Loucy (cell line): ENCODE data around the gene PEX16.

Experiments used
- EZH2phosphoT487 ChIP-seq: fragments of 200-600 bp; IDR thresholded peaks from 2 replicates; pipeline ENCODE4 v1.6.1; 2018; ENCODE audit warnings: antibody characterized with exemption, mild to moderate bottlenecking, moderate library complexity, borderline replicate concordance
- TF ChIP-seq, protein P1 (sequence below): fragments of 200-600 bp; sonication (generic); conservative IDR thresholded peaks from 2 replicates; pipeline ENCODE4 v1.5.1; 2014; ENCODE audit warnings: mild to moderate bottlenecking, antibody characterized with exemption, low read length

DNA sequence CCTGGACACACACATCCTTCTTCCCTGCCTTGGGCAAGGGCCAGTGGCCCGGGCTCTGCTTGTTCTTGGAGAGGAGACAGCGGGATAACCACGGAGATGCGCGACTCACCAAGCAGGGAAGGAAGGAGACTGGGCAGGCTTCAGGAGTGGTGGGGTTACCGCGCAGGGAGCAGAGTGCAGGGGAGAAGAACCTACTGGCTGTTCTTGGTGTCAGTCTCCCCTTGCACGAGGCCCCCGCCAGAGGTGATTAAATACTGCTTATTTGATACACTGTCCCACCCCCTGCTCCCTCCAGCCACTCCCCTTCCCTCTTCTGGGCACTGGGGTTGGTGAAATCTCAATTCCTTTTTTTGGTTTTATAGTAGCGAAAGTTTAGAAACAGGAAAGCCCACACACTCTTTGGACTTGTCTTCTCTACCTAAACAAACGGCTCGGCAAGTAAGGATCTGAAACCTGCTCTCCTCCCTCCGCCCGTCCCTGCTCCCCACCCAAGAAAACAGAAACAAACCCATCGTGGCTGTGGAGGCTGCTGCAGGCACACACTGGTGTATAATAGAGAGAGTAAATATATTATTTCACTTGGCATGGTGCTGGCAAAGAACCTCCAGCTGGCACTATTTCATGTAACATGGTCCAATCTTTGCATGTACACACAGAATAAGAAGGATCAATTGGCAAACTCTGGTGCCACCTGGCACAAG, 15.6 kb upstream of the PEX16 start:
- TF ChIP-seq, protein P1, sequence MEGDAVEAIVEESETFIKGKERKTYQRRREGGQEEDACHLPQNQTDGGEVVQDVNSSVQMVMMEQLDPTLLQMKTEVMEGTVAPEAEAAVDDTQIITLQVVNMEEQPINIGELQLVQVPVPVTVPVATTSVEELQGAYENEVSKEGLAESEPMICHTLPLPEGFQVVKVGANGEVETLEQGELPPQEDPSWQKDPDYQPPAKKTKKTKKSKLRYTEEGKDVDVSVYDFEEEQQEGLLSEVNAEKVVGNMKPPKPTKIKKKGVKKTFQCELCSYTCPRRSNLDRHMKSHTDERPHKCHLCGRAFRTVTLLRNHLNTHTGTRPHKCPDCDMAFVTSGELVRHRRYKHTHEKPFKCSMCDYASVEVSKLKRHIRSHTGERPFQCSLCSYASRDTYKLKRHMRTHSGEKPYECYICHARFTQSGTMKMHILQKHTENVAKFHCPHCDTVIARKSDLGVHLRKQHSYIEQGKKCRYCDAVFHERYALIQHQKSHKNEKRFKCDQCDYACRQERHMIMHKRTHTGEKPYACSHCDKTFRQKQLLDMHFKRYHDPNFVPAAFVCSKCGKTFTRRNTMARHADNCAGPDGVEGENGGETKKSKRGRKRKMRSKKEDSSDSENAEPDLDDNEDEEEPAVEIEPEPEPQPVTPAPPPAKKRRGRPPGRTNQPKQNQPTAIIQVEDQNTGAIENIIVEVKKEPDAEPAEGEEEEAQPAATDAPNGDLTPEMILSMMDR = no peak
- TF ChIP-seq EZH2phosphoT487 = no peak
